DOHH2 (cell line): Measurements from ENCODE around the gene HTR3C.

Source experiments
- H3F3A ChIP-seq: fragments of 200-600 bp; sonication (generic), shearing (Covaris generic); 2 replicates; pipeline ENCODE4 v1.6.0; 2016; ENCODE audit warnings: antibody characterized with exemption, mild to moderate bottlenecking; ENCODE audit not compliant: control insufficient read depth, insufficient read depth
- H3K27ac ChIP-seq: fragments of 200-600 bp; sonication (generic); 2 replicates; pipeline ENCODE4 v1.5.1; 2014; ENCODE audit warnings: low read depth, mild to moderate bottlenecking, low read length, moderate library complexity
- H3K27me3 ChIP-seq: fragments of 200-600 bp; sonication (generic); 2 replicates; pipeline ENCODE4 v1.6.1; 2014; ENCODE audit warnings: mild to moderate bottlenecking, low read length, mixed read lengths; ENCODE audit not compliant: control insufficient read depth
- H3K36me3 ChIP-seq: fragments of 200-600 bp; sonication (generic); 2 replicates; pipeline ENCODE4 v1.6.1; 2014; ENCODE audit warnings: mild to moderate bottlenecking, low read length, moderate library complexity, mixed read lengths; ENCODE audit not compliant: control insufficient read depth
- H3K4me1 ChIP-seq: fragments of 200-600 bp; sonication (generic); 2 replicates; pipeline ENCODE4 v1.6.1; 2014; ENCODE audit warnings: mild to moderate bottlenecking, low read length, mixed read lengths; ENCODE audit not compliant: control insufficient read depth
- H3K4me2 ChIP-seq: fragments of 200-600 bp; sonication (generic); 2 replicates; pipeline ENCODE4 v1.6.0; 2014; ENCODE audit warnings: mild to moderate bottlenecking, low read length, moderate library complexity
- H3K4me3 ChIP-seq: fragments of 200-600 bp; sonication (generic); 2 replicates; pipeline ENCODE4 v1.5.1; 2014; ENCODE audit warnings: mild to moderate bottlenecking, low read length, mixed read lengths
- H3K79me2 ChIP-seq: fragments of 200-600 bp; sonication (generic); 2 replicates; pipeline ENCODE4 v1.6.1; 2014; ENCODE audit warnings: mild to moderate bottlenecking, low read length, mixed read lengths; ENCODE audit not compliant: control insufficient read depth
- H3K9me2 ChIP-seq: fragments of 200-600 bp; sonication (generic); replicated peaks from 2 replicates; pipeline ENCODE4 v1.6.1; 2014; ENCODE audit warnings: mild to moderate bottlenecking, low read length, mixed read lengths; ENCODE audit not compliant: control insufficient read depth
- H3K9me3 ChIP-seq: fragments of 200-600 bp; sonication (generic); 2 replicates; pipeline ENCODE4 v1.6.1; 2014; ENCODE audit warnings: antibody characterized with exemption, low read length, mixed read lengths; ENCODE audit not compliant: control insufficient read depth, insufficient read depth
- H4K20me1 ChIP-seq: fragments of 200-600 bp; sonication (generic); 2 replicates; pipeline ENCODE4 v1.6.0; 2014; ENCODE audit warnings: low read depth, mild to moderate bottlenecking, antibody characterized with exemption, low read length, moderate library complexity; ENCODE audit not compliant: control insufficient read depth, insufficient read depth
- CTCF ChIP-seq: fragments of 200-600 bp; sonication (generic); IDR thresholded peaks from one replicate; pipeline ENCODE4 v1.5.1; 2014; ENCODE audit warnings: antibody characterized with exemption, mild to moderate bottlenecking, low read depth, low read length; ENCODE audit not compliant: poor library complexity, severe bottlenecking
- EZH2phosphoT487 ChIP-seq: fragments of 200-600 bp; sonication (generic); IDR thresholded peaks from 2 replicates; pipeline ENCODE4 v1.6.1; 2017; ENCODE audit warnings: borderline replicate concordance, mild to moderate bottlenecking, antibody characterized with exemption, low read length, moderate library complexity, mixed read lengths

HTR3C gene

GRCh38 chr3:184016811-184017671 is 35.8 kb upstream of the HTR3C start:
- no peak overlapping the region for H3K27ac ChIP-seq

GRCh38 chr3:184017672-184018423 is 35.0 kb upstream of the HTR3C start, which contains the start of gene ABCC5:
Gene ABCC5, minus strand, starts transcription at chr3:184017884. Its CDS starts 3,492 bp downstream, at chr3:184014392.
- Histone ChIP-seq H3K4me1 (peaks cover 18% of the 10 kb centered on the region), H4K20me1 (no peaks in the 10 kb centered on the region), H3K9me2 (no peaks in the 10 kb centered on the region), H3K27ac (no peak within 1 kb of the TSS), H3K9me3 (no peaks in the 10 kb centered on the region), H3K4me2 (peak within 1 kb of the TSS; percentile 96), H3K27me3 (peaks cover 6% of the 10 kb centered on the region; the same call in 1 of the 2 replicates), H3K36me3 (peaks cover 9% of the 10 kb centered on the region), H3K4me3 (peak within 1 kb of the TSS; percentile 100), H3K79me2 (peaks cover 7% of the 10 kb centered on the region; the same call in 1 of the 2 replicates), H3F3A (no peaks in the 10 kb centered on the region)
- TF ChIP-seq EZH2phosphoT487, result no peak
- peak; percentile 62 for TF ChIP-seq CTCF

More at GRCh38 chr3:184016811-184017671, 35.8 kb upstream of the HTR3C start:
- no peaks in the 10 kb centered on the region for H3F3A ChIP-seq
- no peaks in the 10 kb centered on the region for H3K9me3 ChIP-seq
- TF ChIP-seq EZH2phosphoT487, result no peak
- peak; percentile 99 for TF ChIP-seq CTCF
- peaks cover 3% of the 10 kb centered on the region; the same call in 1 of the 2 replicates for H3K27me3 ChIP-seq
- H3K4me1 ChIP-seq, result peaks cover 18% of the 10 kb centered on the region
- H3K79me2 ChIP-seq, result peaks cover 7% of the 10 kb centered on the region; the same call in 1 of the 2 replicates
- H3K9me2 ChIP-seq, result no peaks in the 10 kb centered on the region
- H3K4me2 ChIP-seq, result peak overlapping the region; percentile 96
- no peaks in the 10 kb centered on the region for H4K20me1 ChIP-seq
- peaks cover 9% of the 10 kb centered on the region for H3K36me3 ChIP-seq
- peak overlapping the region; percentile 100 for H3K4me3 ChIP-seq

- peaks cover 9% of the 10 kb centered on the region for H3K36me3 ChIP-seq
- peak overlapping the region; percentile 100 for H3K4me3 ChIP-seq
- peak overlapping the region; percentile 96 for H3K4me2 ChIP-seq
- H3K27ac ChIP-seq, result no peak overlapping the region
- H3K9me3 ChIP-seq, result no peaks in the 10 kb centered on the region
- peaks cover 18% of the 10 kb centered on the region for H3K4me1 ChIP-seq
- TF ChIP-seq EZH2phosphoT487, result no peak
- TF ChIP-seq CTCF, result no peak
- H3F3A ChIP-seq, result no peaks in the 10 kb centered on the region
- H3K79me2 ChIP-seq, result peaks cover 7% of the 10 kb centered on the region; the same call in 1 of the 2 replicates
- no peaks in the 10 kb centered on the region for H4K20me1 ChIP-seq
- H3K9me2 ChIP-seq, result no peaks in the 10 kb centered on the region
- H3K27me3 ChIP-seq, result peaks cover 6% of the 10 kb centered on the region; the same call in 1 of the 2 replicates
Observed at GRCh38 chr3:184018424-184018973, 34.3 kb upstream of the HTR3C start.
